ENCODE measurements around the gene CCSAP.

The CCSAP gene

GRCh38 chr1:229325853-229326487 is 16.9 kb downstream of the CCSAP start:
- no peak overlapping the region for H2AFZ ChIP-seq (ENCODE audit: low read length)
- no peak overlapping the region for H3K4me2 ChIP-seq (ENCODE audit: low read depth, low read length, poor library complexity, severe bottlenecking)
- H3K9me3 ChIP-seq (ENCODE audit: insufficient read depth, low read depth, low read length) = no peaks in the 10 kb centered on the region
- H3K9ac ChIP-seq (ENCODE audit: low read depth, low read length, poor library complexity, severe bottlenecking) = no peak overlapping the region
- H3K79me2 ChIP-seq (ENCODE audit: insufficient read depth, low read length) = peaks cover 6% of the 10 kb centered on the region; the same call in 1 of the 2 replicates
- no peaks in the 10 kb centered on the region for H3K9me2 ChIP-seq (replicated peaks; ENCODE audit: low read depth, low read length)
- no peaks in the 10 kb centered on the region for H3K4me1 ChIP-seq (ENCODE audit: insufficient read depth, low read length, poor library complexity, severe bottlenecking)
- no peaks in the 10 kb centered on the region for H4K20me1 ChIP-seq (ENCODE audit: insufficient read depth, low read length, poor library complexity, severe bottlenecking)
- H3K36me3 ChIP-seq (ENCODE audit: insufficient read depth, low read length) = peaks cover 56% of the 10 kb centered on the region
- TF ChIP-seq, protein P1, sequence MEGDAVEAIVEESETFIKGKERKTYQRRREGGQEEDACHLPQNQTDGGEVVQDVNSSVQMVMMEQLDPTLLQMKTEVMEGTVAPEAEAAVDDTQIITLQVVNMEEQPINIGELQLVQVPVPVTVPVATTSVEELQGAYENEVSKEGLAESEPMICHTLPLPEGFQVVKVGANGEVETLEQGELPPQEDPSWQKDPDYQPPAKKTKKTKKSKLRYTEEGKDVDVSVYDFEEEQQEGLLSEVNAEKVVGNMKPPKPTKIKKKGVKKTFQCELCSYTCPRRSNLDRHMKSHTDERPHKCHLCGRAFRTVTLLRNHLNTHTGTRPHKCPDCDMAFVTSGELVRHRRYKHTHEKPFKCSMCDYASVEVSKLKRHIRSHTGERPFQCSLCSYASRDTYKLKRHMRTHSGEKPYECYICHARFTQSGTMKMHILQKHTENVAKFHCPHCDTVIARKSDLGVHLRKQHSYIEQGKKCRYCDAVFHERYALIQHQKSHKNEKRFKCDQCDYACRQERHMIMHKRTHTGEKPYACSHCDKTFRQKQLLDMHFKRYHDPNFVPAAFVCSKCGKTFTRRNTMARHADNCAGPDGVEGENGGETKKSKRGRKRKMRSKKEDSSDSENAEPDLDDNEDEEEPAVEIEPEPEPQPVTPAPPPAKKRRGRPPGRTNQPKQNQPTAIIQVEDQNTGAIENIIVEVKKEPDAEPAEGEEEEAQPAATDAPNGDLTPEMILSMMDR (conservative IDR thresholded peaks at IDR 0.05; ENCODE audit: low read length) = no peak
- TF ChIP-seq EZH2phosphoT487 (IDR thresholded peaks at IDR 0.05; ENCODE audit: borderline replicate concordance) = no peak
- no peak overlapping the region for H3K4me3 ChIP-seq (ENCODE audit: low read length, poor library complexity, severe bottlenecking)
- no peaks in the 10 kb centered on the region for H3K27me3 ChIP-seq (ENCODE audit: insufficient read depth, low read length, poor library complexity, severe bottlenecking)
- no peaks in the 10 kb centered on the region for H3F3A ChIP-seq (ENCODE audit: low read depth)

- H4K20me1 ChIP-seq (ENCODE audit: insufficient read depth, low read length, poor library complexity, severe bottlenecking) = no peaks in the 10 kb centered on the region
- no peaks in the 10 kb centered on the region for H3K9me3 ChIP-seq (ENCODE audit: insufficient read depth, low read depth, low read length)
- peaks cover 3% of the 10 kb centered on the region; the same call in 1 of the 2 replicates for H3K79me2 ChIP-seq (ENCODE audit: insufficient read depth, low read length)
- H2AFZ ChIP-seq (ENCODE audit: low read length) = no peak overlapping the region
- no peak overlapping the region for H3K4me2 ChIP-seq (ENCODE audit: low read depth, low read length, poor library complexity, severe bottlenecking)
- H3K27me3 ChIP-seq (ENCODE audit: insufficient read depth, low read length, poor library complexity, severe bottlenecking) = no peaks in the 10 kb centered on the region
- H3K36me3 ChIP-seq (ENCODE audit: insufficient read depth, low read length) = peaks cover 59% of the 10 kb centered on the region
- no peak overlapping the region for H3K9ac ChIP-seq (ENCODE audit: low read depth, low read length, poor library complexity, severe bottlenecking)
- no peaks in the 10 kb centered on the region for H3K9me2 ChIP-seq (replicated peaks; ENCODE audit: low read depth, low read length)
- no peak for TF ChIP-seq EZH2phosphoT487 (IDR thresholded peaks at IDR 0.05; ENCODE audit: borderline replicate concordance)
- TF ChIP-seq, protein P1 (conservative IDR thresholded peaks at IDR 0.05; ENCODE audit: low read length) = no peak
- H3K4me3 ChIP-seq (ENCODE audit: low read length, poor library complexity, severe bottlenecking) = no peak overlapping the region
- H3K4me1 ChIP-seq (ENCODE audit: insufficient read depth, low read length, poor library complexity, severe bottlenecking) = no peaks in the 10 kb centered on the region
- H3F3A ChIP-seq (ENCODE audit: low read depth) = no peaks in the 10 kb centered on the region
These were observed 17.4 kb downstream of the CCSAP start for GRCh38 chr1:229325401-229325800.

DNA sequence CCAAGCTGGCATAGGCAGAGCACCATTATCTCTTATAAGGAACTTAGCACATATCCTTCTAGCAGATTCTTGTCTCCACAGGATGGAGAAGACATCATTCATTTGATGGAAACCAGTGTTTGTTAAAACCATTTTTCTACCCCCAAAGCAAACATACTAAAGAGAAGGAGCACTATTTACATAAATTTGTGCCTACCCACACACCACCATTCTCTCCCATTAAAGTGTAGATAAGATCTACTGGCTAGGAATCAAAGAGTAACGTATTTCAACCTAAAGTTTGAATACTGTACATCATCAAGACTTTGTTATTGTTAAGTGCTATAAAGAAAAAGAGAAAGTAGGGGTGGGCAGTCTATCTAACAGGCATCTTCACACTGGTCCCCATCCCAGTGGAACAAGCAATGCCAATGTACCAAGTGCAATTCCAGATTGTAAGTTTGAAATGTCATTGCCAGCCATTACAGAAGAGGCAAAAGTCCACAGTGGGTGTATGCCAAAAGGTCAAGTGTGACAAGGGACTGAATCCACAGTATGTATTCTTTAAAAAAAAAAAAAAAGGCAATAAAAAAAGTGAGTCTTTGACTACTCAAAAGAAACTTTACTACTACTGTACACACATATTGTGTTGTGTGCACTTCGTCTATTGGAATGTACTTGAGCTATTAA is 18.8 kb downstream of the CCSAP start:
- no peak for TF ChIP-seq EZH2phosphoT487 (IDR thresholded peaks at IDR 0.05; ENCODE audit: borderline replicate concordance)
- TF ChIP-seq, protein P1 (conservative IDR thresholded peaks at IDR 0.05; ENCODE audit: low read length) = no peak
- H3K4me3 ChIP-seq (ENCODE audit: low read length, poor library complexity, severe bottlenecking) = no peak overlapping the region
- no peaks in the 10 kb centered on the region for H3K4me1 ChIP-seq (ENCODE audit: insufficient read depth, low read length, poor library complexity, severe bottlenecking)
- H3K79me2 ChIP-seq (ENCODE audit: insufficient read depth, low read length) = peaks cover under 1% of the 10 kb centered on the region; the same call in 1 of the 2 replicates
- H3K9ac ChIP-seq (ENCODE audit: low read depth, low read length, poor library complexity, severe bottlenecking) = no peak overlapping the region
- H3F3A ChIP-seq (ENCODE audit: low read depth) = no peaks in the 10 kb centered on the region
- H3K36me3 ChIP-seq (ENCODE audit: insufficient read depth, low read length) = peaks cover 59% of the 10 kb centered on the region
- H3K4me2 ChIP-seq (ENCODE audit: low read depth, low read length, poor library complexity, severe bottlenecking) = no peak overlapping the region
- H3K9me2 ChIP-seq (replicated peaks; ENCODE audit: low read depth, low read length) = no peaks in the 10 kb centered on the region
- H4K20me1 ChIP-seq (ENCODE audit: insufficient read depth, low read length, poor library complexity, severe bottlenecking) = no peaks in the 10 kb centered on the region
- no peak overlapping the region for H2AFZ ChIP-seq (ENCODE audit: low read length)
- no peaks in the 10 kb centered on the region for H3K27me3 ChIP-seq (ENCODE audit: insufficient read depth, low read length, poor library complexity, severe bottlenecking)
- no peaks in the 10 kb centered on the region for H3K9me3 ChIP-seq (ENCODE audit: insufficient read depth, low read depth, low read length)

Measured in Loucy (cell line).